Fibroblast of lung (primary cell): ENCODE results near the gene ANKRD24. TPM values are rescaled to one million over a fixed set of nuclear protein-coding genes. Genes with fewer than 3 reads are reported as not detected.

ENCODE experiments used
- DNase-seq, 2 donors: peaks; one replicate each; pipeline versions ENCODE4 v3.0.0 to v3.0.0-alpha.2; 2010; ENCODE audit warnings: low read depth in 2 of 2
- H2AFZ ChIP-seq: 2 replicates; pipeline ENCODE4 v1.5.1; 2012; ENCODE audit warnings: low read length, control low read depth, inconsistent platforms
- H3K27ac ChIP-seq: 2 replicates; pipeline ENCODE4 v1.5.1; 2011; ENCODE audit warnings: low read length, control low read depth; ENCODE audit not compliant: insufficient read depth
- H3K27me3 ChIP-seq: 2 replicates; pipeline ENCODE4 v1.5.1; 2011; ENCODE audit warnings: mild to moderate bottlenecking, low read length; ENCODE audit not compliant: control insufficient read depth, insufficient read depth
- H3K36me3 ChIP-seq: 2 replicates; pipeline ENCODE4 v1.5.1; 2011; ENCODE audit warnings: low read length; ENCODE audit not compliant: control insufficient read depth, insufficient read depth
- H3K4me1 ChIP-seq: 2 replicates; pipeline ENCODE4 v1.5.1; 2011; ENCODE audit warnings: low read length; ENCODE audit not compliant: control insufficient read depth, insufficient read depth; ENCODE audit errors: extremely low read depth
- H3K4me2 ChIP-seq: 2 replicates; pipeline ENCODE4 v1.5.1; 2011; ENCODE audit warnings: low read length, control low read depth; ENCODE audit not compliant: insufficient read depth; ENCODE audit errors: extremely low read depth
- H3K4me3 ChIP-seq, 4 experiments: fragments of 200-600 bp in 1 of 4; sonication (generic) in 1 of 4; replicated peaks in 1 of 4; 2 replicates each; pipeline ENCODE4 v1.5.1; 2011 to 2016; ENCODE audit warnings: low read length in 4 of 4, low read depth in 3 of 4, mild to moderate bottlenecking in 3 of 4, control low read depth in 2 of 4, inconsistent platforms in 1 of 4, mixed read lengths in 1 of 4; ENCODE audit not compliant: insufficient read depth in 1 of 4; ENCODE audit errors: control extremely low read depth in 1 of 4
- H3K79me2 ChIP-seq: 2 replicates; pipeline ENCODE4 v1.5.1; 2012; ENCODE audit warnings: mild to moderate bottlenecking, low read length, inconsistent platforms; ENCODE audit not compliant: control insufficient read depth, insufficient read depth
- H3K9ac ChIP-seq: 2 replicates; pipeline ENCODE4 v1.5.1; 2011; ENCODE audit warnings: mild to moderate bottlenecking, low read length, control low read depth; ENCODE audit not compliant: insufficient read depth
- H3K9me3 ChIP-seq: 2 replicates; pipeline ENCODE4 v1.5.1; 2012; ENCODE audit warnings: low read depth, low read length; ENCODE audit not compliant: control insufficient read depth, insufficient read depth
- H4K20me1 ChIP-seq: 2 replicates; pipeline ENCODE4 v1.5.1; 2011; ENCODE audit warnings: low read length; ENCODE audit not compliant: control insufficient read depth, insufficient read depth; ENCODE audit errors: extremely low read depth
- EZH2 ChIP-seq: IDR thresholded peaks from 2 replicates; pipeline ENCODE4 v1.5.1; 2012; ENCODE audit warnings: low read length, control low read depth, mild to moderate bottlenecking; ENCODE audit errors: missing control alignments
- polyA plus RNA-seq, 2 donors: library from polyadenylated mRNA; depleted of rRNA in 1 of 2; stranded (reverse) in 1 of 2; unstranded in 1 of 2; fragments of >200 nt; gene quantifications; 2 replicates each; pipeline ENCODE4 v1.2.1, GENCODE V29; 2011 to 2012; ENCODE audit warnings: missing spikeins in 1 of 2
- total RNA-seq: library from RNA; depleted of rRNA; stranded (reverse); fragments of >200 nt; gene quantifications from 2 replicates; pipeline ENCODE4 v1.2.1, GENCODE V29; 2014
- TF ChIP-seq, protein P1 (sequence below), 2 donors: IDR thresholded peaks in 1 of 2; conservative IDR thresholded peaks in 1 of 2; 1 replicate in 1 of 2; 2 replicates in 1 of 2; pipeline ENCODE4 v1.5.1; 2011 to 2012; ENCODE audit warnings: low read length in 2 of 2, control low read depth in 1 of 2, inconsistent platforms in 1 of 2, low read depth in 1 of 2, mild to moderate bottlenecking in 1 of 2

ANKRD24 gene
- total and polyA plus RNA-seq, 2 donors (not counting 1 experiment from before 2014, with no cell fraction given): 0.14 to 2.3 TPM

- Histone ChIP-seq H3K9ac (no peak overlapping the region), H3K4me2 (no peak overlapping the region), H3K9me3 (no peaks in the 10 kb centered on the region), H4K20me1 (no peaks in the 10 kb centered on the region), H3K4me3 (no peak overlapping the region), H3K79me2 (no peaks in the 10 kb centered on the region), H3K36me3 (peaks cover 20% of the 10 kb centered on the region), H3K27ac (no peak overlapping the region), H2AFZ (no peak overlapping the region), H3K4me1 (no peaks in the 10 kb centered on the region), H3K27me3 (no peaks in the 10 kb centered on the region)
- no peak for TF ChIP-seq EZH2
- TF ChIP-seq, protein P1, sequence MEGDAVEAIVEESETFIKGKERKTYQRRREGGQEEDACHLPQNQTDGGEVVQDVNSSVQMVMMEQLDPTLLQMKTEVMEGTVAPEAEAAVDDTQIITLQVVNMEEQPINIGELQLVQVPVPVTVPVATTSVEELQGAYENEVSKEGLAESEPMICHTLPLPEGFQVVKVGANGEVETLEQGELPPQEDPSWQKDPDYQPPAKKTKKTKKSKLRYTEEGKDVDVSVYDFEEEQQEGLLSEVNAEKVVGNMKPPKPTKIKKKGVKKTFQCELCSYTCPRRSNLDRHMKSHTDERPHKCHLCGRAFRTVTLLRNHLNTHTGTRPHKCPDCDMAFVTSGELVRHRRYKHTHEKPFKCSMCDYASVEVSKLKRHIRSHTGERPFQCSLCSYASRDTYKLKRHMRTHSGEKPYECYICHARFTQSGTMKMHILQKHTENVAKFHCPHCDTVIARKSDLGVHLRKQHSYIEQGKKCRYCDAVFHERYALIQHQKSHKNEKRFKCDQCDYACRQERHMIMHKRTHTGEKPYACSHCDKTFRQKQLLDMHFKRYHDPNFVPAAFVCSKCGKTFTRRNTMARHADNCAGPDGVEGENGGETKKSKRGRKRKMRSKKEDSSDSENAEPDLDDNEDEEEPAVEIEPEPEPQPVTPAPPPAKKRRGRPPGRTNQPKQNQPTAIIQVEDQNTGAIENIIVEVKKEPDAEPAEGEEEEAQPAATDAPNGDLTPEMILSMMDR (conservative IDR thresholded peaks at IDR 0.05 in 1 of 2, IDR thresholded peaks at IDR 0.05 in 1 of 2; ENCODE audit: low read depth in 1 of 2, low read length in 2 of 2): no peak
- DNase-seq: no peak
Observed at GRCh38 chr19:4258181-4258580, 75.7 kb downstream of the ANKRD24 start.

- Histone ChIP-seq H3K27me3 (no peaks in the 10 kb centered on the region), H3K4me2 (no peak overlapping the region), H3K4me3 (no peak overlapping the region), H3K79me2 (no peaks in the 10 kb centered on the region), H2AFZ (no peak overlapping the region), H3K4me1 (no peaks in the 10 kb centered on the region), H4K20me1 (no peaks in the 10 kb centered on the region), H3K36me3 (peaks cover 15% of the 10 kb centered on the region), H3K9ac (no peak overlapping the region), H3K27ac (no peak overlapping the region), H3K9me3 (no peaks in the 10 kb centered on the region)
- TF ChIP-seq, protein P1 (conservative IDR thresholded peaks at IDR 0.05 in 1 of 2, IDR thresholded peaks at IDR 0.05 in 1 of 2; ENCODE audit: low read depth in 1 of 2, low read length in 2 of 2): no peak
- no peak for TF ChIP-seq EZH2
- no peak for DNase-seq
Observed at GRCh38 chr19:4260613-4261191, 78.2 kb downstream of the ANKRD24 start.

DNA sequence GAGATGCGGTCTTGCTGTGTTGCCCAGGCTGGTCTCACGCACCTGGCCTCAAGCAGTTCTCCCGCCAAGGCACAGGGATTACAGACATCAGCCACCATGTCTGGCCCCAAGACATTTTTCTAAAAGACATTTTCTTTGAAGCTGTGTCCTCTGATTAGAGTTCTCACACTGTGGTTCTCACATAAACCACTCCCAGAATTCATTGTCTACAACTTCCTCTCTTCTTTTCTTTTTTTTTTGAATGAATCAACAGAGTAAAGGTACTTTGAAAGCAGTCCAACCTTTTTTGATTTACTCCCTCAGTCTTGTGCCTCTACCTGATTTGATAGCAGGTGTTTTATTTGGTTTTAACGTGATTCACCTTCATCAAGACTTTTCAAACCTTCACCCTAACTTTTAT, 82.3 kb downstream of the ANKRD24 start:
- H3K9me3 ChIP-seq: no peaks in the 10 kb centered on the region
- no peak overlapping the region for H3K27ac ChIP-seq
- no peak for TF ChIP-seq EZH2
- TF ChIP-seq, protein P1 (conservative IDR thresholded peaks at IDR 0.05 in 1 of 2, IDR thresholded peaks at IDR 0.05 in 1 of 2; ENCODE audit: low read depth in 1 of 2, low read length in 2 of 2): no peak
- no peaks in the 10 kb centered on the region for H4K20me1 ChIP-seq
- no peaks in the 10 kb centered on the region for H3K4me1 ChIP-seq
- H2AFZ ChIP-seq: no peak overlapping the region
- H3K27me3 ChIP-seq: no peaks in the 10 kb centered on the region
- peaks cover 5% of the 10 kb centered on the region for H3K36me3 ChIP-seq
- no peak overlapping the region for H3K4me3 ChIP-seq
- no peak for DNase-seq
- H3K9ac ChIP-seq: no peak overlapping the region
- no peaks in the 10 kb centered on the region for H3K79me2 ChIP-seq
- H3K4me2 ChIP-seq: no peak overlapping the region
